Measurements from ENCODE around the gene CACNA1C. TPM values are rescaled to one million over a fixed set of nuclear protein-coding genes. Genes with fewer than 3 reads are reported as not detected.

Gene CACNA1C
- total RNA-seq, 2 experiments from 2014 or later, result 0.69 to 1.4 TPM

DNA sequence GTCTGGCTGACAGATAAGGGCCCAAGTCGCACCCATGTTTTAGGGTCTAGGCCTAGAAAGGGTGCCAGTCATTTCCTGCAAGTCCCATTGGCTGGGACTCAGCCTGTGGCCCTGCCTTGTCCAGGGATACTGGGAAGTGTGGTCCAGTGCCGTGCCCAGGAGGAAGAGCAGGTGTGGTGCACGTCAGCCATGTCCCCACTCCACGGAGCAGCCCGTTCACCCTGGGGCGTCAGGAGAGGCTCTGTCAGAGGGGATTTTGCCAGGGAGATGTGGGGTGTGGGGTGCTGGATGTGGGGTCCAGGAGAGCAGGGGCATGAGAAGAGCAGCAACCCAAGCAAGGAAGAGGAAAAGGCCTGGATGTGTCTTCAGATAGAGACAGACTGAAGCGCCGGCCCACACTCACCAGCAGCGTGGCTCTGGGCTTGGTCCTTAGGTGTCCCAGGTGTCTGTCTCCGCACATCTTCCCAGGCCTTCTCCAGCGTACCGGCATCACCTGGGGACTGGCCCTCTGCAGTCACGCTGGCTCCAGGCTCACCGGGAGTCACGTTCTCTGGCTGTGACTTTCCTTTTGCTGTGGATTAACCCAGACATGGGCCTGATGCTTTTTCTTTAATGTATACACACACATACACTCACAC lies 138.2 kb downstream of the CACNA1C start:
- H3K27ac ChIP-seq (ENCODE audit: low read depth, low read length, poor library complexity, severe bottlenecking), result no peak overlapping the region
- peak overlapping the region; percentile 54; the same call in 1 of the 2 replicates for H3K4me2 ChIP-seq (ENCODE audit: low read length)
- intact Hi-C loops (cut with micrococcal nuclease; ENCODE audit: unreplicated experiment), result no loop called here
- no peak for DNase-seq (ENCODE audit: low spot score)
- H3K9me3 ChIP-seq (ENCODE audit: low read length), result no peaks in the 10 kb centered on the region
- peaks cover 12% of the 10 kb centered on the region; the same call in 1 of the 2 replicates for H3K36me3 ChIP-seq (ENCODE audit: insufficient read depth, low read length)
- H3K9me2 ChIP-seq (ENCODE audit: insufficient read depth, low read length), result no peaks in the 10 kb centered on the region
- TF ChIP-seq CTCF (conservative IDR thresholded peaks at IDR 0.05; ENCODE audit: low read length), result no peak
- no peak for TF ChIP-seq EZH2phosphoT487 (IDR thresholded peaks at IDR 0.05; ENCODE audit: borderline replicate concordance, low read depth, low read length)
- ChIA-PET POLR2A (no interaction called here), CTCF (ENCODE audit: unreplicated experiment) (no interaction called here)
- BruUV-seq (replicated peaks), result no TSS peak
- H2AFZ ChIP-seq (ENCODE audit: low read length), result no peak overlapping the region
- H4K20me1 ChIP-seq (ENCODE audit: insufficient read depth, low read length), result no peaks in the 10 kb centered on the region
- peaks cover 14% of the 10 kb centered on the region; the same call in 1 of the 2 replicates for H3K79me2 ChIP-seq (ENCODE audit: insufficient read depth, low read depth, low read length)
- no peak overlapping the region for H3K4me3 ChIP-seq (ENCODE audit: low read depth, low read length, poor library complexity, severe bottlenecking)
- H3K4me1 ChIP-seq (ENCODE audit: insufficient read depth, low read length, poor library complexity, severe bottlenecking), result peaks cover 60% of the 10 kb centered on the region

DNA sequence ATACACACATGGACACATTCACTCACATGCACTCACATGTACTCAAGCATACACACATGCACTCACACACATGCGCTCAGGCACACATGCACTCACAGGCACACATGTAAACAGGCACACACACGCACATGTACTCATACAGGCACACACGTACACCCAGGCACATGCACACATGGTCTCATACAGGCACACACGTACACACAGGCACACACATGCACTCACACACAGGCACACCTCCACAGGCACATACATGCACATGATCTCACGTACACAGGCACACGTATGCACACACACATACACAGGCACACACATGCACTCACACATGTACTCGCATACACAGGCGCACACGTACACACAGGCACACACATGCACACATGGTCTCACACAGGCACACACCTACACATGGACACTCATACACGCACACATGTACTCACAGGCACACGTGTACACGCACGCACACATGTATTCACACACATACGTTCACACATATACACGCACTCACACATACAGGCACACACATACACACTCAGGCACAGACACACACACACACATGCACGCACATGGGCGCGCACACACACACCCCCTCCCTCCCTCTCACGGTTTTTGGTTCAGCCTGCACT lies 138.9 kb downstream of the CACNA1C start:
- CTCF ChIA-PET (ENCODE audit: unreplicated experiment), result no interaction called here
- Histone ChIP-seq H3K27ac (ENCODE audit: low read depth, low read length, poor library complexity, severe bottlenecking) (no peak overlapping the region), H4K20me1 (ENCODE audit: insufficient read depth, low read length) (no peaks in the 10 kb centered on the region), H3K9me3 (ENCODE audit: low read length) (no peaks in the 10 kb centered on the region), H3K36me3 (ENCODE audit: insufficient read depth, low read length) (peaks cover 12% of the 10 kb centered on the region; the same call in 1 of the 2 replicates), H3K9me2 (ENCODE audit: insufficient read depth, low read length) (no peaks in the 10 kb centered on the region), H2AFZ (ENCODE audit: low read length) (no peak overlapping the region), H3K4me3 (ENCODE audit: low read depth, low read length, poor library complexity, severe bottlenecking) (no peak overlapping the region), H3K4me2 (ENCODE audit: low read length) (no peak overlapping the region), H3K79me2 (ENCODE audit: insufficient read depth, low read depth, low read length) (peaks cover 14% of the 10 kb centered on the region; the same call in 1 of the 2 replicates), H3K4me1 (ENCODE audit: insufficient read depth, low read length, poor library complexity, severe bottlenecking) (peaks cover 54% of the 10 kb centered on the region)
- POLR2A ChIA-PET, result no interaction called here
- no peak for DNase-seq (ENCODE audit: low spot score)
- TF ChIP-seq EZH2phosphoT487 (IDR thresholded peaks at IDR 0.05; ENCODE audit: borderline replicate concordance, low read depth, low read length) (no peak), CTCF (conservative IDR thresholded peaks at IDR 0.05; ENCODE audit: low read length) (no peak)
- intact Hi-C loops (cut with micrococcal nuclease; ENCODE audit: unreplicated experiment), result no loop called here
- BruUV-seq (replicated peaks), result no TSS peak

GRCh38 chr12:2192231-2192630 lies 139.4 kb downstream of the CACNA1C start:
- peaks cover 12% of the 10 kb centered on the region; the same call in 1 of the 2 replicates for H3K36me3 ChIP-seq (ENCODE audit: insufficient read depth, low read length)
- ChIA-PET POLR2A (interaction anchor here (0.9 kb wide), 1 partner anchor 19 kb away, joined by 3 read pairs; no protein-coding TSS in a partner anchor), CTCF (ENCODE audit: unreplicated experiment) (no interaction called here)
- no peak overlapping the region for H3K27ac ChIP-seq (ENCODE audit: low read depth, low read length, poor library complexity, severe bottlenecking)
- no peak overlapping the region for H3K4me3 ChIP-seq (ENCODE audit: low read depth, low read length, poor library complexity, severe bottlenecking)
- H3K79me2 ChIP-seq (ENCODE audit: insufficient read depth, low read depth, low read length), result peaks cover 14% of the 10 kb centered on the region; the same call in 1 of the 2 replicates
- no peak overlapping the region for H2AFZ ChIP-seq (ENCODE audit: low read length)
- no peak for DNase-seq (ENCODE audit: low spot score)
- BruUV-seq (replicated peaks), result no TSS peak
- TF ChIP-seq EZH2phosphoT487 (IDR thresholded peaks at IDR 0.05; ENCODE audit: borderline replicate concordance, low read depth, low read length), result no peak
- no peak for TF ChIP-seq CTCF (conservative IDR thresholded peaks at IDR 0.05; ENCODE audit: low read length)
- 0 out of 2 replicates have a peak overlapping the region, but pooled peaks have one; percentile 33 for H3K4me2 ChIP-seq (ENCODE audit: low read length)
- intact Hi-C loops (cut with micrococcal nuclease; ENCODE audit: unreplicated experiment), result no loop called here
- no peaks in the 10 kb centered on the region for H3K9me2 ChIP-seq (ENCODE audit: insufficient read depth, low read length)
- H3K9me3 ChIP-seq (ENCODE audit: low read length), result no peaks in the 10 kb centered on the region
- H4K20me1 ChIP-seq (ENCODE audit: insufficient read depth, low read length), result no peaks in the 10 kb centered on the region
- H3K4me1 ChIP-seq (ENCODE audit: insufficient read depth, low read length, poor library complexity, severe bottlenecking), result peaks cover 48% of the 10 kb centered on the region
